OCI-LY1 (cell line): ENCODE results near the gene SAMMSON.

Source experiments
- H2AFZ ChIP-seq: fragments of 200-600 bp; sonication (generic), shearing (Covaris generic); 2 replicates; pipeline ENCODE4 v1.6.0; 2014; ENCODE audit warnings: antibody characterized with exemption, mild to moderate bottlenecking, low read length
- H3F3A ChIP-seq: fragments of 200-600 bp; sonication (generic), shearing (Covaris generic); 2 replicates; pipeline ENCODE4 v1.6.0; 2014; ENCODE audit warnings: mild to moderate bottlenecking, antibody characterized with exemption, low read length, moderate library complexity; ENCODE audit not compliant: insufficient read depth
- H3K27ac ChIP-seq: fragments of 200-600 bp; sonication (generic); 2 replicates; pipeline ENCODE4 v1.5.1; 2014; ENCODE audit warnings: low read length, mixed run types, mild to moderate bottlenecking, low read depth; ENCODE audit not compliant: poor library complexity, severe bottlenecking
- H3K27me3 ChIP-seq: fragments of 200-600 bp; sonication (generic); 2 replicates; pipeline ENCODE4 v1.6.0; 2014; ENCODE audit warnings: antibody characterized with exemption, mild to moderate bottlenecking, low read length, moderate library complexity; ENCODE audit not compliant: insufficient read depth
- H3K36me3 ChIP-seq: fragments of 200-600 bp; sonication (generic); 2 replicates; pipeline ENCODE4 v1.6.1; 2014; ENCODE audit warnings: mild to moderate bottlenecking, antibody characterized with exemption, low read length, moderate library complexity, mixed read lengths; ENCODE audit not compliant: insufficient read depth
- H3K4me1 ChIP-seq: fragments of 200-600 bp; sonication (generic); 2 replicates; pipeline ENCODE4 v1.5.1; 2014; ENCODE audit warnings: mild to moderate bottlenecking, low read length, moderate library complexity; ENCODE audit not compliant: insufficient read depth, severe bottlenecking
- H3K4me2 ChIP-seq: fragments of 200-600 bp; sonication (generic), shearing (Covaris generic); 2 replicates; pipeline ENCODE4 v1.6.1; 2014; ENCODE audit warnings: low read length
- H3K4me3 ChIP-seq: fragments of 200-600 bp; sonication (generic); 2 replicates; pipeline ENCODE4 v1.5.1; 2014; ENCODE audit warnings: low read length, low read depth, mild to moderate bottlenecking, mixed read lengths; ENCODE audit not compliant: poor library complexity, severe bottlenecking
- H3K79me2 ChIP-seq: fragments of 200-600 bp; shearing (Covaris generic); 2 replicates; pipeline ENCODE4 v1.6.1; 2016; ENCODE audit warnings: mixed run types, low read length, mixed read lengths; ENCODE audit not compliant: insufficient read depth
- H3K9ac ChIP-seq: fragments of 200-600 bp; sonication (generic), shearing (Covaris generic); 2 replicates; pipeline ENCODE4 v1.6.1; 2014; ENCODE audit warnings: mild to moderate bottlenecking, low read length, mixed read lengths
- H3K9me2 ChIP-seq: fragments of 200-600 bp; sonication (generic), shearing (Covaris generic); 2 replicates; pipeline ENCODE4 v1.6.1; 2014; ENCODE audit warnings: low read depth, mild to moderate bottlenecking, low read length, mixed read lengths
- H3K9me3 ChIP-seq: fragments of 200-600 bp; shearing (Covaris generic); 2 replicates; pipeline ENCODE4 v1.6.1; 2014; ENCODE audit warnings: low read length, mixed read lengths
- H4K20me1 ChIP-seq: fragments of 200-600 bp; sonication (generic), shearing (Covaris generic); 2 replicates; pipeline ENCODE4 v1.6.0; 2016; ENCODE audit warnings: mild to moderate bottlenecking, low read length; ENCODE audit not compliant: insufficient read depth
- CTCF ChIP-seq: fragments of 200-600 bp; sonication (generic), shearing (Covaris generic); IDR thresholded peaks from 2 replicates; pipeline ENCODE4 v1.5.1; 2017; ENCODE audit warnings: mild to moderate bottlenecking, antibody characterized with exemption, low read length, moderate library complexity, mixed read lengths
- EZH2 ChIP-seq: fragments of 200-600 bp; sonication (generic), shearing (Covaris generic); IDR thresholded peaks from 2 replicates; pipeline ENCODE4 v1.8.0; 2017; ENCODE audit warnings: borderline replicate concordance, mixed run types, mild to moderate bottlenecking, antibody characterized with exemption, low read length, moderate library complexity, mixed read lengths

The SAMMSON gene

GRCh38 chr3:69961706-69962439, 37.7 kb upstream of the SAMMSON start:
- no peak overlapping the region for H3K4me3 ChIP-seq
- no peaks in the 10 kb centered on the region for H3F3A ChIP-seq
- H3K4me1 ChIP-seq, result no peaks in the 10 kb centered on the region
- H2AFZ ChIP-seq, result no peak overlapping the region
- H3K9ac ChIP-seq, result no peak overlapping the region
- TF ChIP-seq CTCF, result no peak
- no peak for TF ChIP-seq EZH2
- H4K20me1 ChIP-seq, result no peaks in the 10 kb centered on the region
- no peak overlapping the region for H3K27ac ChIP-seq
- no peaks in the 10 kb centered on the region for H3K9me2 ChIP-seq
- no peak overlapping the region for H3K4me2 ChIP-seq
- H3K79me2 ChIP-seq, result no peaks in the 10 kb centered on the region
- no peaks in the 10 kb centered on the region for H3K9me3 ChIP-seq
- no peaks in the 10 kb centered on the region for H3K27me3 ChIP-seq
- H3K36me3 ChIP-seq, result no peaks in the 10 kb centered on the region

- no peaks in the 10 kb centered on the region for H3F3A ChIP-seq
Measured at GRCh38 chr3:69963643-69964042, 35.9 kb upstream of the SAMMSON start.

GRCh38 chr3:69967156-69967555, 32.4 kb upstream of the SAMMSON start:
- Histone ChIP-seq H3K4me1 (no peaks in the 10 kb centered on the region), H3K36me3 (no peaks in the 10 kb centered on the region), H3K9ac (no peak overlapping the region), H3K9me2 (no peaks in the 10 kb centered on the region), H3K4me2 (no peak overlapping the region), H2AFZ (no peak overlapping the region), H3K27me3 (no peaks in the 10 kb centered on the region), H4K20me1 (no peaks in the 10 kb centered on the region), H3K27ac (no peak overlapping the region), H3K79me2 (no peaks in the 10 kb centered on the region), H3F3A (no peaks in the 10 kb centered on the region), H3K9me3 (no peaks in the 10 kb centered on the region), H3K4me3 (no peak overlapping the region)
- TF ChIP-seq CTCF, result no peak
- no peak for TF ChIP-seq EZH2

More at GRCh38 chr3:69963643-69964042, 35.9 kb upstream of the SAMMSON start:
- Histone ChIP-seq H3K9ac (no peak overlapping the region), H3K27ac (no peak overlapping the region), H3K9me2 (no peaks in the 10 kb centered on the region), H3K9me3 (no peaks in the 10 kb centered on the region), H3K79me2 (no peaks in the 10 kb centered on the region), H2AFZ (no peak overlapping the region), H4K20me1 (no peaks in the 10 kb centered on the region), H3K4me3 (no peak overlapping the region), H3K27me3 (no peaks in the 10 kb centered on the region), H3K36me3 (no peaks in the 10 kb centered on the region), H3K4me1 (no peaks in the 10 kb centered on the region), H3K4me2 (no peak overlapping the region)
- no peak for TF ChIP-seq EZH2

- H3K9me3 ChIP-seq, result no peaks in the 10 kb centered on the region
- no peak overlapping the region for H3K4me2 ChIP-seq
- no peak for TF ChIP-seq CTCF
- no peak for TF ChIP-seq EZH2
- H3K4me1 ChIP-seq, result no peaks in the 10 kb centered on the region
- no peaks in the 10 kb centered on the region for H3K36me3 ChIP-seq
- no peaks in the 10 kb centered on the region for H4K20me1 ChIP-seq
- no peaks in the 10 kb centered on the region for H3K79me2 ChIP-seq
- H3K27me3 ChIP-seq, result no peaks in the 10 kb centered on the region
- no peak overlapping the region for H3K27ac ChIP-seq
- no peak overlapping the region for H3K4me3 ChIP-seq
- H3F3A ChIP-seq, result no peaks in the 10 kb centered on the region
- H3K9me2 ChIP-seq, result no peaks in the 10 kb centered on the region
- H2AFZ ChIP-seq, result no peak overlapping the region
- H3K9ac ChIP-seq, result no peak overlapping the region
Measured at GRCh38 chr3:69970827-69971226, 28.7 kb upstream of the SAMMSON start.
